Measurements from ENCODE around the gene ADARB2.

The ADARB2 gene

GRCh38 chr10:1634239-1634638 is 103.1 kb downstream of the ADARB2 start:
- Histone ChIP-seq H3K27ac (ENCODE audit: low read depth, low read length) (no peak overlapping the region), H4K20me1 (ENCODE audit: control insufficient read depth, insufficient read depth, low read depth, low read length) (peaks cover 4% of the 10 kb centered on the region; the same call in 1 of the 2 replicates), H3K4me1 (ENCODE audit: control insufficient read depth, low read length) (peaks cover 8% of the 10 kb centered on the region), H3F3A (ENCODE audit: control insufficient read depth, insufficient read depth) (no peaks in the 10 kb centered on the region), H3K9me3 (ENCODE audit: control insufficient read depth, insufficient read depth, low read length) (no peaks in the 10 kb centered on the region), H3K36me3 (ENCODE audit: control insufficient read depth, low read length) (no peaks in the 10 kb centered on the region), H3K4me2 (ENCODE audit: low read length) (no peak overlapping the region), H3K4me3 (ENCODE audit: low read length) (no peak overlapping the region), H3K9me2 (replicated peaks; ENCODE audit: control insufficient read depth, low read length) (no peaks in the 10 kb centered on the region), H3K27me3 (ENCODE audit: control insufficient read depth, low read length) (peaks cover 14% of the 10 kb centered on the region), H3K79me2 (ENCODE audit: control insufficient read depth, low read length) (no peaks in the 10 kb centered on the region)
- TF ChIP-seq EZH2phosphoT487 (IDR thresholded peaks at IDR 0.05; ENCODE audit: borderline replicate concordance, low read length) (no peak), CTCF (IDR thresholded peaks at IDR 0.05; ENCODE audit: low read depth, low read length, poor library complexity, severe bottlenecking) (no peak)

GRCh38 chr10:1633783-1634182 is 103.5 kb downstream of the ADARB2 start:
- Histone ChIP-seq H3K4me2 (ENCODE audit: low read length) (no peak overlapping the region), H3K27ac (ENCODE audit: low read depth, low read length) (no peak overlapping the region)

GRCh38 chr10:1632596-1632995 is 104.7 kb downstream of the ADARB2 start:
- no peak overlapping the region for H3K27ac ChIP-seq (ENCODE audit: low read depth, low read length)
- peaks cover 4% of the 10 kb centered on the region; the same call in 1 of the 2 replicates for H4K20me1 ChIP-seq (ENCODE audit: control insufficient read depth, insufficient read depth, low read depth, low read length)
- H3F3A ChIP-seq (ENCODE audit: control insufficient read depth, insufficient read depth), result no peaks in the 10 kb centered on the region
- H3K79me2 ChIP-seq (ENCODE audit: control insufficient read depth, low read length), result no peaks in the 10 kb centered on the region
- H3K9me2 ChIP-seq (replicated peaks; ENCODE audit: control insufficient read depth, low read length), result no peaks in the 10 kb centered on the region
- H3K4me3 ChIP-seq (ENCODE audit: low read length), result no peak overlapping the region
- no peaks in the 10 kb centered on the region for H3K36me3 ChIP-seq (ENCODE audit: control insufficient read depth, low read length)
- no peak overlapping the region for H3K4me2 ChIP-seq (ENCODE audit: low read length)
- no peaks in the 10 kb centered on the region for H3K9me3 ChIP-seq (ENCODE audit: control insufficient read depth, insufficient read depth, low read length)
- no peak for TF ChIP-seq CTCF (IDR thresholded peaks at IDR 0.05; ENCODE audit: low read depth, low read length, poor library complexity, severe bottlenecking)
- TF ChIP-seq EZH2phosphoT487 (IDR thresholded peaks at IDR 0.05; ENCODE audit: borderline replicate concordance, low read length), result no peak
- H3K4me1 ChIP-seq (ENCODE audit: control insufficient read depth, low read length), result peaks cover 10% of the 10 kb centered on the region
- peaks cover 14% of the 10 kb centered on the region for H3K27me3 ChIP-seq (ENCODE audit: control insufficient read depth, low read length)

More at GRCh38 chr10:1633783-1634182, 103.5 kb downstream of the ADARB2 start:
- Histone ChIP-seq H3K79me2 (ENCODE audit: control insufficient read depth, low read length) (no peaks in the 10 kb centered on the region), H3K4me3 (ENCODE audit: low read length) (no peak overlapping the region), H3F3A (ENCODE audit: control insufficient read depth, insufficient read depth) (no peaks in the 10 kb centered on the region), H3K4me1 (ENCODE audit: control insufficient read depth, low read length) (peaks cover 10% of the 10 kb centered on the region), H3K9me3 (ENCODE audit: control insufficient read depth, insufficient read depth, low read length) (no peaks in the 10 kb centered on the region), H3K9me2 (replicated peaks; ENCODE audit: control insufficient read depth, low read length) (no peaks in the 10 kb centered on the region), H3K27me3 (ENCODE audit: control insufficient read depth, low read length) (peaks cover 14% of the 10 kb centered on the region), H4K20me1 (ENCODE audit: control insufficient read depth, insufficient read depth, low read depth, low read length) (peaks cover 4% of the 10 kb centered on the region; the same call in 1 of the 2 replicates), H3K36me3 (ENCODE audit: control insufficient read depth, low read length) (no peaks in the 10 kb centered on the region)
- TF ChIP-seq EZH2phosphoT487 (IDR thresholded peaks at IDR 0.05; ENCODE audit: borderline replicate concordance, low read length) (no peak), CTCF (IDR thresholded peaks at IDR 0.05; ENCODE audit: low read depth, low read length, poor library complexity, severe bottlenecking) (no peak)

Data from DOHH2 (cell line).